GM12878 (cell line): ENCODE data around the gene SLX4IP. TPM values are rescaled to one million over a fixed set of nuclear protein-coding genes. Genes with fewer than 3 reads are reported as not detected.
A peak's percentile ranks its signal among the peaks of the same experiment; 100 is the strongest.

Experiments
- ATF2 ChIP-seq: IDR thresholded peaks from 2 replicates; pipeline ENCODE4 v1.6.1; 2012; ENCODE audit warnings: low read length, inconsistent platforms
- CHD2 ChIP-seq: IDR thresholded peaks from 2 replicates; pipeline ENCODE4 v1.6.1; 2011; ENCODE audit warnings: low read depth, low read length, improper control_type of control experiment, borderline replicate concordance
- EZH2 ChIP-seq: IDR thresholded peaks from 2 replicates; pipeline ENCODE4 v1.6.1; 2012; ENCODE audit warnings: low read depth, mild to moderate bottlenecking, control low read depth, inconsistent platforms, low read length, borderline replicate concordance; ENCODE audit not compliant: control insufficient read depth
- HCFC1 ChIP-seq: fragments of 150-350 bp; IDR thresholded peaks from 2 replicates; pipeline ENCODE4 v1.6.1; 2014; ENCODE audit warnings: low read length
- HSF1 ChIP-seq: fragments of 150-350 bp; IDR thresholded peaks from 2 replicates; pipeline ENCODE4 v1.6.1; 2014; ENCODE audit warnings: mild to moderate bottlenecking, low read depth, low read length
- MXI1 ChIP-seq: fragments of 150-350 bp; IDR thresholded peaks from 2 replicates; pipeline ENCODE4 v1.6.1; 2011; ENCODE audit warnings: low read depth, mild to moderate bottlenecking, inconsistent platforms, low read length, improper control_type of control experiment
- NFIC ChIP-seq: IDR thresholded peaks from 2 replicates; pipeline ENCODE4 v1.6.1; 2012; ENCODE audit warnings: low read depth, mild to moderate bottlenecking, inconsistent platforms, low read length, moderate library complexity
- PAX8 ChIP-seq: fragments of 450-650 bp; IDR thresholded peaks from 2 replicates; pipeline ENCODE4 v1.6.1; 2017; ENCODE audit warnings: mild to moderate bottlenecking, moderate library complexity
- PKNOX1 ChIP-seq: fragments of 450-650 bp; IDR thresholded peaks from 2 replicates; pipeline ENCODE4 v1.6.1; 2016; ENCODE audit warnings: mild to moderate bottlenecking
- RCOR1 ChIP-seq: conservative IDR thresholded peaks from 2 replicates; pipeline ENCODE4 v1.6.1; 2012; ENCODE audit warnings: low read depth, low read length, improper control_type of control experiment
- SKIL ChIP-seq: fragments of 450-650 bp; IDR thresholded peaks from 2 replicates; pipeline ENCODE4 v1.6.1; 2017; ENCODE audit warnings: mild to moderate bottlenecking, low read depth, inconsistent platforms; ENCODE audit not compliant: poor library complexity, severe bottlenecking
- SRF ChIP-seq, 2 experiments: IDR thresholded peaks; 2 replicates each; pipeline ENCODE4 v1.6.1; 2011; ENCODE audit warnings: low read depth in 2 of 2, low read length in 2 of 2, mild to moderate bottlenecking in 1 of 2, moderate library complexity in 1 of 2
- STAT1 ChIP-seq: fragments of 450-650 bp; conservative IDR thresholded peaks from 2 replicates; pipeline ENCODE4 v1.6.1; 2014; ENCODE audit warnings: antibody characterized with exemption, mild to moderate bottlenecking
- SUZ12 ChIP-seq: fragments of 200-600 bp; sonication (generic); IDR thresholded peaks from one replicate; pipeline ENCODE4 v1.6.1; 2018; ENCODE audit warnings: antibody characterized with exemption, mild to moderate bottlenecking; ENCODE audit not compliant: unreplicated experiment
- YBX1 ChIP-seq: fragments of 450-650 bp; IDR thresholded peaks from 2 replicates; pipeline ENCODE4 v1.6.1; 2016; ENCODE audit warnings: antibody characterized with exemption
- ZBTB33 ChIP-seq: fragments of 450-650 bp; IDR thresholded peaks from 2 replicates; pipeline ENCODE4 v1.6.1; 2017; ENCODE audit warnings: mild to moderate bottlenecking
- ZNF274 ChIP-seq: IDR thresholded peaks from one replicate; pipeline ENCODE4 v1.8.0; 2011; ENCODE audit not compliant: insufficient read length, insufficient read depth
- ZNF592 ChIP-seq: fragments of 450-650 bp; IDR thresholded peaks from 2 replicates; pipeline ENCODE4 v1.6.1; 2017; ENCODE audit warnings: mild to moderate bottlenecking, moderate library complexity
- ZZZ3 ChIP-seq: IDR thresholded peaks from 2 replicates; pipeline ENCODE4 v1.6.1; 2011; ENCODE audit warnings: low read depth; ENCODE audit not compliant: control insufficient read depth, insufficient read length
- polyA plus RNA-seq, 11 experiments: library from polyadenylated mRNA; depleted of rRNA in 4 of 11; unstranded in 6 of 11; stranded (reverse) in 5 of 11; fragments of >200 nt; fragmentation: Nextera tagmentation in 4 of 11; fragmentation: Illumina TruSeq in 1 of 11; extraction: Ambion mirVana in 4 of 11; extraction: Trizol in 1 of 11; gene quantifications; 1 replicate in 1 of 11; 2 replicates in 10 of 11; pipeline versions ENCODE4 v1.2.1 to v1.2.3, GENCODE V29; 2011 to 2016; ENCODE audit warnings: inconsistent platforms in 2 of 11, missing spikeins in 2 of 11, low read depth in 1 of 11
- total RNA-seq, 4 experiments: library from RNA; depleted of rRNA in 3 of 4; stranded (reverse); fragments of >200 nt in 3 of 4; fragmentation: Illumina TruSeq in 1 of 4; extraction: Trizol in 1 of 4; gene quantifications; 2 replicates each; pipeline versions ENCODE4 v1.2.1 to v1.2.3, GENCODE V29; 2013 to 2021

SLX4IP gene
- total and polyA plus RNA-seq, 10 of the 15 experiments (the other 5 are each of a cell fraction or from before 2014, with no cell fraction given): 2.2 to 11.0 (median 6.3) TPM

- TF ChIP-seq PKNOX1 (peak; percentile 94), SRF (IDR thresholded peaks at IDR 0.05; ENCODE audit: low read depth in 2 of 2, low read length in 2 of 2) (no peak), ZZZ3 (no peak), EZH2 (no peak), SKIL (peak; percentile 73), HSF1 (no peak), STAT1 (no peak), RCOR1 (no peak), PAX8 (no peak), YBX1 (no peak), ATF2 (peak; percentile 88), ZNF274 (no peak), MXI1 (no peak), CHD2 (no peak), SUZ12 (no peak), ZBTB33 (no peak), NFIC (peak; percentile 88), HCFC1 (no peak), ZNF592 (no peak)
Measured at GRCh38 chr20:10478205-10478604, 43.1 kb downstream of the SLX4IP start (continued).
